Inflammatory macrophage (primary cell): ENCODE data around the gene PRPSAP1.

Source experiments
- DNase-seq, 2 donors: peaks; one replicate each; pipeline ENCODE4 v3.0.0-alpha.2; 2020 to 2022
- total RNA-seq, 18 experiments: gene quantifications; one replicate each; lab custom pipeline; 2026; ENCODE audit warnings: mixed read lengths in 6 of 18, inconsistent platforms in 2 of 18; lab: John Stamatoyannopoulos, UW

The PRPSAP1 gene
- 5.4 to 25.6 (median 20.8) reads per million in 18 experiments for total RNA-seq

- DNase-seq, result peak; percentile 84 to 91
Measured at GRCh38 chr17:76353599-76354316, at the start of gene PRPSAP1. Gene PRPSAP1, minus strand, starts transcription at chr17:76353916. Its CDS starts 213 bp downstream, at chr17:76353703.

GRCh38 chr17:76402711-76403110 lies 49.0 kb upstream of the PRPSAP1 start:
- no peak for DNase-seq

GRCh38 chr17:76399175-76400172 lies 45.8 kb upstream of the PRPSAP1 start:
- no peak for DNase-seq

- no peak for DNase-seq
Measured at GRCh38 chr17:76398523-76399174, 44.9 kb upstream of the PRPSAP1 start.

GRCh38 chr17:76397687-76398522 lies 44.2 kb upstream of the PRPSAP1 start:
- peak; percentile 89 to 90 for DNase-seq

GRCh38 chr17:76397184-76397583 lies 43.5 kb upstream of the PRPSAP1 start:
- DNase-seq, result no peak

GRCh38 chr17:76395980-76396379 lies 42.3 kb upstream of the PRPSAP1 start:
- DNase-seq, result no peak

GRCh38 chr17:76394166-76394565 lies 40.5 kb upstream of the PRPSAP1 start:
- no peak for DNase-seq

GRCh38 chr17:76391200-76391715 lies 37.5 kb upstream of the PRPSAP1 start:
- no peak for DNase-seq

GRCh38 chr17:76390003-76390421 lies 36.3 kb upstream of the PRPSAP1 start:
- no peak for DNase-seq

- DNase-seq, result no peak
Measured at GRCh38 chr17:76388966-76389888, 35.5 kb upstream of the PRPSAP1 start.

- DNase-seq, result no peak
Measured at GRCh38 chr17:76386966-76387765, 33.5 kb upstream of the PRPSAP1 start.

- peak; percentile 81 to 87 for DNase-seq
Measured at GRCh38 chr17:76385892-76386786, 32.4 kb upstream of the PRPSAP1 start.

GRCh38 chr17:76384987-76385891 lies 31.5 kb upstream of the PRPSAP1 start:
- peak; percentile 47 to 83 for DNase-seq

GRCh38 chr17:76384222-76384986 lies 30.7 kb upstream of the PRPSAP1 start, which contains the start of gene SPHK1:
Gene SPHK1, plus strand, starts transcription at chr17:76384609. Its CDS starts 1,036 bp downstream, at chr17:76385645.
- peak; percentile 77 to 89 for DNase-seq

GRCh38 chr17:76383546-76384221 lies 30.0 kb upstream of the PRPSAP1 start:
- peak; percentile 51 to 59 for DNase-seq
